Calu3 (cell line): ENCODE measurements around the gene GSDMA. TPM values are rescaled to one million over a fixed set of nuclear protein-coding genes. Genes with fewer than 3 reads are reported as not detected.

ENCODE experiments used
- BruUV-seq: library from RNA; stranded (reverse); fragments of 400-500 nt; replicated peaks from 2 replicates; lab custom pipeline; 2021; lab: Mats Ljungman, UMichigan
- CTCF ChIA-PET: fragments of 300-600 bp; sonication (Branson Sonifier 250); formaldehyde crosslinking; loops from one replicate; lab custom pipeline; 2022; ENCODE audit warnings: antibody characterized with exemption; lab: Charles Lee
- DNase-seq: peaks from one replicate; pipeline ENCODE4 v3.0.0; 2022
- H3K27ac Mint-ChIP-seq: one replicate; pipeline ENCODE4 v1.8.0; 2022; ENCODE audit warnings: mixed read lengths; ENCODE audit not compliant: unreplicated experiment
- H3K27me3 Mint-ChIP-seq: one replicate; pipeline ENCODE4 v1.8.0; 2022; ENCODE audit warnings: mixed read lengths; ENCODE audit not compliant: unreplicated experiment
- H3K36me3 Mint-ChIP-seq: one replicate; pipeline ENCODE4 v1.8.0; 2022; ENCODE audit warnings: mild to moderate bottlenecking, moderate library complexity, mixed read lengths; ENCODE audit not compliant: insufficient read depth, unreplicated experiment
- H3K4me1 Mint-ChIP-seq: one replicate; pipeline ENCODE4 v1.8.0; 2022; ENCODE audit warnings: mild to moderate bottlenecking, low read depth, mixed read lengths; ENCODE audit not compliant: unreplicated experiment
- H3K4me3 Mint-ChIP-seq: one replicate; pipeline ENCODE4 v1.8.0; 2022; ENCODE audit warnings: mild to moderate bottlenecking, low read depth, moderate library complexity, mixed read lengths; ENCODE audit not compliant: unreplicated experiment
- H3K9me3 Mint-ChIP-seq: one replicate; pipeline ENCODE4 v1.8.0; 2022; ENCODE audit warnings: low read depth, mixed read lengths; ENCODE audit not compliant: unreplicated experiment
- CTCF ChIP-seq: fragments of 200-600 bp; IDR thresholded peaks from one replicate; pipeline ENCODE4 v1.8.0; 2022; ENCODE audit warnings: antibody characterized with exemption; ENCODE audit not compliant: unreplicated experiment
- intact Hi-C: fragments of 100-400 bp; cut with micrococcal nuclease; formaldehyde crosslinking; loops from one replicate; pipeline ENCODE4 v1.10.0; 2022; ENCODE audit not compliant: unreplicated experiment
- total RNA-seq: library from RNA; stranded (reverse); gene quantifications from 2 replicates; pipeline ENCODE4 v1.2.3, GENCODE V29; 2022

Gene GSDMA
- total RNA-seq, 1 experiment from 2014 or later, result 0.33 TPM

DNA sequence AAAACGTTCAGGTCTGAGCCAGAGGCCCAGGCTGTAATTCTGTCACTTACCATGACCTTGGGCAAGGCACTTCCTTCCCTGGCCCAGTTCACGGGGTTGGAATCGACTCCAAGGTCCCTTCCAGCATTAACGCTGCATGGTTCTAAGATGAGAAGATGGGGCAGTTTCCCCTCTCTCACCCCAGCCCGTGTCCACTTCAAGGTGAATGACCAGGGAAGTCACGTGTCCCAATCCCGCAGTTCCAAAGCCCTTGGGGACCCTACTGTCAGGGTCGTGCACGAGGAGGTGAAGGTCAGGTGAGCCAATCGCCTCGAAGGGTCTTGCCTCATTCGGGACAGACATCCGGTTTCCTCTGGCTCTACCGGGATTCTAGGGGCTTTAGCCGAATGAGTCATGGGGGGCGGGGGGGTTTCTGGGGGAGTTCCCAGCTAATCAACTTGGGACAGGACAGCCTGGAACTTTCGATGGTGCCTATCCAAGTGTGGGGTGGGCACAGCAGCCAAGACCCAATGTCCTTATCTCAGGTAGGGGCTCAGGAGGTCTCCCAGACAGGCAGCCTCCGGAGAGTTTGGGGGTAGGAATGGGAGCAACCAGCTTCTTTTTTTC, 51.7 kb downstream of the GSDMA start:
- DNase-seq, result peak; percentile 63
- Mint-ChIP-seq H3K4me3 (no peak overlapping the region), H3K27ac (no peak overlapping the region), H3K9me3 (no peaks in the 10 kb centered on the region), H3K36me3 (peaks cover 18% of the 10 kb centered on the region), H3K4me1 (peaks cover 10% of the 10 kb centered on the region), H3K27me3 (peaks cover 66% of the 10 kb centered on the region)
- intact Hi-C loops, result loop anchor here (1.0 to 2.0 kb wide), 7 partner anchors 9 to 274 kb away; no protein-coding TSS in a partner anchor
- no TSS peak for BruUV-seq
- TF ChIP-seq CTCF, result no peak
- CTCF ChIA-PET, result interaction anchor here (0.6 to 76.9 kb wide), 26 partner anchors 17 to 894 kb away, joined by 3 to 6506 read pairs (median 15); partner anchors contain the start of genes CASC3, GSDMA, GSDMB and LRRC3C

GRCh38 chr17:40015005-40015997, 52.5 kb downstream of the GSDMA start, which contains the start of gene CSF3:
TSS of gene CSF3 (plus strand) at chr17:40015440. CDS start at chr17:40015475, 35 bp downstream.
- Mint-ChIP-seq H3K27ac (no peak within 1 kb of the TSS), H3K4me3 (no peak within 1 kb of the TSS), H3K36me3 (peaks cover 23% of the 10 kb centered on the region), H3K27me3 (peaks cover 74% of the 10 kb centered on the region), H3K4me1 (peaks cover 10% of the 10 kb centered on the region), H3K9me3 (no peaks in the 10 kb centered on the region)
- intact Hi-C loops, result loop anchor here (1.0 to 2.0 kb wide), 2 partner anchors 72 to 520 kb away; no protein-coding TSS in a partner anchor
- TF ChIP-seq CTCF, result no peak
- CTCF ChIA-PET, result interaction anchor here (0.6 to 76.9 kb wide), 38 partner anchors 16 to 895 kb away, joined by 3 to 6506 read pairs (median 6); partner anchors contain the start of genes CASC3, GSDMA, GSDMB and LRRC3C
- DNase-seq, result peak; percentile 66
- BruUV-seq, result no TSS peak

DNA sequence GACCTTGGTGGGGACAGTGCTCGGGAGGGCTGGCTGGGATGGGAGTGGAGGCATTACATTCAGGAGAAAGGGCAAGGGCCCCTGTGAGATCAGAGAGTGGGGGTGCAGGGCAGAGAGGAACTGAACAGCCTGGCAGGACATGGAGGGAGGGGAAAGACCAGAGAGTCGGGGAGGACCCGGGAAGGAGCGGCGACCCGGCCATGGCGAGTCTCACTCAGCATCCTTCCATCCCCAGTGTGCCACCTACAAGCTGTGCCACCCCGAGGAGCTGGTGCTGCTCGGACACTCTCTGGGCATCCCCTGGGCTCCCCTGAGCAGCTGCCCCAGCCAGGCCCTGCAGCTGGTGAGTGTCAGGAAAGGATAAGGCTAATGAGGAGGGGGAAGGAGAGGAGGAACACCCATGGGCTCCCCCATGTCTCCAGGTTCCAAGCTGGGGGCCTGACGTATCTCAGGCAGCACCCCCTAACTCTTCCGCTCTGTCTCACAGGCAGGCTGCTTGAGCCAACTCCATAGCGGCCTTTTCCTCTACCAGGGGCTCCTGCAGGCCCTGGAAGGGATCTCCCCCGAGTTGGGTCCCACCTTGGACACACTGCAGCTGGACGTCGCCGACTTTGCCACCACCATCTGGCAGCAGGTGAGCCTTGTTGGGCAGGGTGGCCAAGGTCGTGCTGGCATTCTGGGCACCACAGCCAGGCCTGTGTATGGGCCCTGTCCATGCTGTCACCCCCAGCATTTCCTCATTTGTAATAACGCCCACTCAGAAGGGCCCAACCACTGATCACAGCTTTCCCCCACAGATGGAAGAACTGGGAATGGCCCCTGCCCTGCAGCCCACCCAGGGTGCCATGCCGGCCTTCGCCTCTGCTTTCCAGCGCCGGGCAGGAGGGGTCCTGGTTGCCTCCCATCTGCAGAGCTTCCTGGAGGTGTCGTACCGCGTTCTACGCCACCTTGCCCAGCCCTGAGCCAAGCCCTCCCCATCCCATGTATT, 53.5 kb downstream of the GSDMA start:
- Mint-ChIP-seq H3K4me1 (peaks cover 16% of the 10 kb centered on the region), H3K27me3 (peaks cover 72% of the 10 kb centered on the region), H3K4me3 (no peak overlapping the region), H3K9me3 (no peaks in the 10 kb centered on the region), H3K27ac (no peak overlapping the region), H3K36me3 (peaks cover 31% of the 10 kb centered on the region)
- CTCF ChIA-PET, result interaction anchor here (0.6 to 76.9 kb wide), 34 partner anchors 15 to 544 kb away, joined by 3 to 6506 read pairs (median 6); partner anchors contain the start of genes CASC3, GSDMA, GSDMB and LRRC3C
- intact Hi-C loops, result loop anchor here (1.0 to 2.0 kb wide), 2 partner anchors 71 to 519 kb away; no protein-coding TSS in a partner anchor
- BruUV-seq, result TSS peak; percentile 16
- DNase-seq, result no peak
- TF ChIP-seq CTCF, result no peak
